GM23248 (cell line): ENCODE data around the gene C1orf21.

ENCODE experiments used
- EZH2 ChIP-seq: fragments of 200-600 bp; sonication (generic); IDR thresholded peaks from 2 replicates; pipeline ENCODE4 v1.6.1; 2018; ENCODE audit warnings: antibody characterized with exemption, mild to moderate bottlenecking; ENCODE audit not compliant: insufficient read depth, poor library complexity, severe bottlenecking
- EZH2phosphoT487 ChIP-seq: fragments of 200-600 bp; sonication (generic); IDR thresholded peaks from 2 replicates; pipeline ENCODE4 v1.6.1; 2018; ENCODE audit warnings: antibody characterized with exemption, moderate library complexity, mild to moderate bottlenecking, low read depth; ENCODE audit not compliant: insufficient read depth

- no peak for TF ChIP-seq EZH2
- TF ChIP-seq EZH2phosphoT487, result no peak
Observed at GRCh38 chr1:184388319-184388889, 1.6 kb downstream of the C1orf21 start.
